MV-4-11 (cell line): ENCODE results near the gene SH3BP5.

Source experiments
- DNase-seq: peaks from one replicate; lab custom pipeline; 2025; lab: John Stamatoyannopoulos, UW

Gene SH3BP5

GRCh38 chr3:15273227-15273626, 59.2 kb downstream of the SH3BP5 start:
- peak; percentile 40 for DNase-seq

GRCh38 chr3:15272426-15273196, 59.8 kb downstream of the SH3BP5 start:
- DNase-seq, result peak; percentile 8

GRCh38 chr3:15271785-15272381, 60.5 kb downstream of the SH3BP5 start:
- peak; percentile 90 for DNase-seq

- DNase-seq, result no peak
These were observed 61.4 kb downstream of the SH3BP5 start for GRCh38 chr3:15271030-15271429.

GRCh38 chr3:15269091-15269989, 63.0 kb downstream of the SH3BP5 start:
- DNase-seq, result peak; percentile 87

- peak; percentile 75 for DNase-seq
These were observed 64.3 kb downstream of the SH3BP5 start for GRCh38 chr3:15268033-15268631.

GRCh38 chr3:15267502-15267901, 64.9 kb downstream of the SH3BP5 start:
- no peak for DNase-seq

- DNase-seq, result no peak
These were observed 65.6 kb downstream of the SH3BP5 start for GRCh38 chr3:15266510-15267376.

- no peak for DNase-seq
These were observed 66.5 kb downstream of the SH3BP5 start for GRCh38 chr3:15265655-15266509.

GRCh38 chr3:15264486-15264885, 67.9 kb downstream of the SH3BP5 start:
- DNase-seq, result no peak

GRCh38 chr3:15263926-15264325, 68.5 kb downstream of the SH3BP5 start:
- no peak for DNase-seq

GRCh38 chr3:15263120-15263519, 69.3 kb downstream of the SH3BP5 start:
- no peak for DNase-seq

GRCh38 chr3:15262021-15262420, 70.4 kb downstream of the SH3BP5 start:
- DNase-seq, result no peak

GRCh38 chr3:15261274-15261673, 71.1 kb downstream of the SH3BP5 start:
- DNase-seq, result no peak

GRCh38 chr3:15260531-15260930, 71.9 kb downstream of the SH3BP5 start:
- no peak for DNase-seq

- no peak for DNase-seq
These were observed 73.7 kb downstream of the SH3BP5 start for GRCh38 chr3:15258720-15259119.

GRCh38 chr3:15256861-15257341, 75.5 kb downstream of the SH3BP5 start:
- no peak for DNase-seq

- no peak for DNase-seq
These were observed 77.2 kb downstream of the SH3BP5 start for GRCh38 chr3:15255215-15255614.

- no peak for DNase-seq
These were observed 79.2 kb downstream of the SH3BP5 start for GRCh38 chr3:15253023-15253697.

GRCh38 chr3:15246186-15246585, 86.2 kb downstream of the SH3BP5 start:
- DNase-seq, result no peak
